Stimulated activated CD8-positive, alpha-beta memory T cell treated with anti-CD3 and anti-CD28 coated beads, Interleukin-12 subunit alpha, Interleukin-12 subunit beta, amount 100 ng/mL, for 1 hour (primary cell): Measurements from ENCODE around the gene PPP1CC.

Source experiments
- DNase-seq: peaks from one replicate; pipeline ENCODE4 v3.0.0-alpha.2; 2020; ENCODE audit warnings: low read depth

Gene PPP1CC

DNA sequence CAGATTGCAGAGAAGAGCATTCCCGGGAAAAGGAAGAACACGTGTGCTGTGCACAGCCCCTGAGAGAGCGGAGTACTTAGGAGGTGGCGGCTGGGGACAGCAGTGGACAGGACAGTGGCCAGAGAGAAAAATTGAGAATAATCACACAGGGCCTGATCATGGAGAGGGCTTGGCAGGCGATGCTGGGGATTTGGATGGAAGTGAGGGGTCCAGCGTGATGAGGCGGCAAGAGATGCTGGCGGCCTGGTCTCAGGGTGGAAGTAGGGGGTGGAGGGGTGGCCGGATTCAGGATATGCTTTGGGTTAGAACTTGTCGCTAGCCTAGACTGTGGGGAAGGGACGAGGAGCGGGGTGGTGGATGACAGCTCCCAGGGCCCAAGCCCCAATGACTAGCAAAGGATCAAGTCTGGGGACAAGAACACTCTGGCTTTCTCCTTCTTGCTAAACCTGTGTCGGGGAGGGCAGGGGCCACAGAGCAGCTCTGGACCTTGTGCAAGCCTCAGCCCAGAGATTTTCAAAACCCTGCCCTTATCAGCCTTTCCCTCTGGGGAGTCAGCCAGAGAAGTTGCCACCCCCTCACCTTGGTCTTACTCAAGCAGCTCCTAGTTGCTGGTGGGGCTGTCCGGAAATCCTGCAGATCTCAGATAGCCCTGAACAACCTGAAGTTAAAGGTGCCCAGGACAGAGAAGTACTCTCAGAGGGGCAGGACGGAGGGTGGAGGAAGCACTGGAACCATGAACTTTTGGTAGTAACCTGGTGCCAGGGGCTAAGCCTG lies 55.1 kb downstream of the PPP1CC start:
- DNase-seq: no peak

DNA sequence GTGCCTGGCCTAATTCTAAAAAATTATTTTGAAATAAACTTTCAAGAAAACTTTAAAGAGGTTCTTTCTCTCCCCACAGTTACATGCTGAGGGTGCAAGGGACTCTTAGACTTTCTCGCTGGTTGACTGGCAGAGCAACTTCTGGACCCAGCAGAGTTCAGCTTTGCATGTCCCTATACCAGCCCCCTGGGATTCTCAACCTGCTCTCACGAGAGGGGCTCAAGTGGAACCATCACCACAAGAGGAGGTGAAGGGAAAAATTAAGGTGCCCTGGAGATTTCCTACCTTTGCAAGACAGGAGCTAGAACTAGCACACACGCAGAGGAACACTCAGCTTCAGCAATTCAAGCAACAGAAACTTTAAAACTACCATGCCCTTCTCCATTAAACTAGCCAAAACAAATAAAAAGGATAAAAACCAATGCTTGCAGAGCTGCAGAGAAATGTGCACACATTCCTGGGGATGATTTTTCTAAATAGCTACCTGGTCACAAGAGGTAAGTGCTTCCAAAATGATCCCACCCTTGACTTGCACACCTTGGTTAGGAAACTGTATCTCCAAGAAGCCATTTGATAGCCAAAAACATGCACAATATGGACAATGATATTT lies 56.3 kb downstream of the PPP1CC start:
- DNase-seq: no peak

DNA sequence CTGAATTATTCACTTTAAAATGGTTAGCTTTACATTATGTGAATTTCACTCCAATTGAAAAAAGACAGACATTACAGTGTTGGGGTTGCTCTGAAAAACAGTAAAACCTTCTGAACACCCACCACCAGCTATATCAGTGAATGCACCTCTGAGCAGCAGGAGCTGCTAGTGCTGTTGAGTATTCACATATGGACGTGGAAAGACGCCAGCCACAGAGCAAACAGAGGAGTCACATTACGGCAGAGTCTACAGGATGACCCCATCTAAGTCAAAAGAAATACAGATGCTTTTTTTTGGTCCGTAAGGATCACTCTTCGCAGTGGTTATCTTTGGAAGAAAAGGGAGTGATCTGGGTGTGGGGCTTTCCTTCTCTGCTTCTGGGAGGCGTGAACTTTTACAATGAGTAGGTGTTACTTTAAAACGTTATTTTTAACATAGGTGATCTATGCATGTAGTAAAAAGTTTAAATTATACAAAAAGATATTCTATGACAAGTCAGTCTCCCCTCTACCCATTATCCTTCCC lies 58.3 kb downstream of the PPP1CC start:
- DNase-seq: no peak

DNA sequence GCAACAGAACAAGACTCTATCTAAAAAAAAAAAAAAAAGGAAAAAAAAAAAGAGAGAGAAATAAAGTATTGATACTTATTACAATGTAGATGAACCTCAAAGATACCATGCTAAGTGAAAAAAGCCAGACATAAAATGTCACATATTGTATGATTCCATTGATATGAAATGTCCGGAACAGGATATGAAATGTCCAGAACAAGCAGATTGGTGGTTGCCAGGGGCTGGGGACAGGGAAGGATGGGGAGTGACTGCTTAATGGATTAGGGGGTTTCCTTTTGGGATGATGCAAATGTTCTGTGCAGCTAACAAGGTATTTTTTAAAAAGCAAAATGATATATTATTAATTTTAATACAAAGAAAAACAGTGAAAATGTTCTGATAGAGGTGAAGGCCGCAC lies 58.8 kb downstream of the PPP1CC start:
- DNase-seq: no peak

- DNase-seq: no peak
Observed at GRCh38 chr12:110680032-110680431, 62.7 kb downstream of the PPP1CC start.

DNA sequence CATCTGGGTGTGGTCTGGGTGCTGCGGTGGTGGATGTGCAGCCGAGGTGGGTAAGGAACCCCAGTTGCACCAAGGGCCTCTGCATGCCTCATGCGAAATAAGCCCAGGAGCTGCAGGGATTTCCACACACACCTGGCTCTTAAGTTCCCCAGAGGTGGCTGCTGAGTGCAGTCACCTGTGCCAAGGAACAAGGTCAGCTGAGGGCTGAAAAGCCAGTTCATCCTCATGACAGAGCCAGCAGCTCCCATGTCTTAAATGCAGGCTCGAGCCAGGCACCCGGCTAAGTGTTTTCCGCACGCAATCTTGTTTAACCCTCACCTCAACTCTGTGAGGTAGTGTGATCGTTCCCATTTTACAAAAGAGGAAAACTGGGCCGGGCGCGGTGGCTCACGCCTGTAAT lies 63.5 kb downstream of the PPP1CC start:
- DNase-seq: no peak

- no peak for DNase-seq
Observed at GRCh38 chr12:110677982-110678381, 64.7 kb downstream of the PPP1CC start.

DNA sequence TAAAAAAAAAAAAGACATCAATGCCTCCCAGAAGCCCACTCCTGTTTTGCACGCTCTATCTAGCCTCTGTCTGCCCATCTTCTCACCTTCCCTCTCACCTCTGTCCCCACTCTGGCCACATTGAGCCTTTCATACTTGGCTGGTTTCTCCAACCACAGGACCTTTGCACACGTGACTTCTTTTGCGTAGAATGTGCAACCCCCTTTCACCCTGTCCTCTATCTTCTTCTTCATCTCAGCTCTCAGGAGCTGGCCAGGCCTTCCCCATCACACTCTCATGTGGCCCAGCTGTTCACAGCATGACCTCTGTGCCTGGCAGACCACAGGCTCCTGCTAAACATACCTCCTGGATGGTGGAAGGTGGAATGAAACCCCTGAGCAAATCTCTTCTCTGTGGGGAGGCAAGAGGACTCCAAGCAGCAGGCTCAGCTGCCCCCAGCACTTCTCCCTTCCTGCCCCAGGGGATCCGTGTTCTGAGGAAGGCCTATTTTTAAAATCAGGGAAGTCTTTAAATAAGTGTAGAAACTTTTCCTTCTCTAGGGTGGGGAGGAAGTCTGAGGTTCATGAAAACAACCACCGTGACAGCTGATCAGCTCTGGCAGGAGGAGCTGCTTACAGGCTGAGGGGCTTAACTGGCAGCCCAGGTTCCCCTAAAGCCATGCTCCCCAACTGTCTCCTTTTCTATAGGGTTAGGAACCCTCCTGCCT lies 65.3 kb downstream of the PPP1CC start:
- no peak for DNase-seq

GRCh38 chr12:110676171-110676570 lies 66.5 kb downstream of the PPP1CC start:
- DNase-seq: no peak

DNA sequence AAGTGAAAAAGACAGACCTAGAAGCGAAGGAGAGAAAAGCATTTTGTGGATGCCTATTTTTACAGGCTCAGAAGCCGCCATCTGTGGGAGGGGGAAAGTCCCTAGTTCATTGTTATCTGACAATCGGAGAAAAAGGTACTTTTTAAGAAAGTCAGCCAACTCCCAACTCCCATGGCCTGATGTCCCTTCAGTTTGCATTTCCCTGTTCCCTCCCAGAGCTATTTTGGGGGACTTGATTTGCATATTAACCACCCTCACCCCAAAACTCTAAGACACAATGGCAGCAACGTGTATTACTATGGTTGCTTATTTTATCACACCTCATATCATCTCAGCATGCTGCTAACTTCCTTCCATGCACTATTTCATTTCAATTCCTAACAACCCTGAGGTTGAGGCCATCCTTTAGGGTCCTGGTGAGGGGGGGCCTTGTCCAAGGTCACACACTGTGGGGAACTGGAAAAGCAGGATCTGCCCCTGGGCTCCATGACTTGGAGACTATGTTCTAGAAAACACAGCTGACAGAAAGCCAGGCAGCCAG lies 72.5 kb downstream of the PPP1CC start:
- no peak for DNase-seq
